NT2/D1 (cell line): ENCODE results near the gene NAA10.
A peak's percentile ranks its signal among the peaks of the same experiment; 100 is the strongest.

ENCODE experiments used
- DNase-seq: peaks from one replicate; pipeline ENCODE4 v3.0.0-alpha.2; 2011; ENCODE audit warnings: low read depth, low spot score
- H3K27me3 ChIP-seq: 2 replicates; pipeline ENCODE4 v1.6.0; 2011; ENCODE audit warnings: mild to moderate bottlenecking; ENCODE audit not compliant: insufficient read length, insufficient read depth
- H3K36me3 ChIP-seq: 2 replicates; pipeline ENCODE4 v1.6.1; 2011; ENCODE audit warnings: mild to moderate bottlenecking, low read length, mixed read lengths; ENCODE audit not compliant: insufficient read depth, insufficient read length
- H3K4me1 ChIP-seq: 2 replicates; pipeline ENCODE4 v1.5.1; 2011; ENCODE audit not compliant: insufficient read depth, insufficient read length
- H3K4me3 ChIP-seq: 2 replicates; pipeline ENCODE4 v1.5.1; 2011; ENCODE audit warnings: low read depth; ENCODE audit not compliant: insufficient read length
- H3K9ac ChIP-seq: 2 replicates; pipeline ENCODE4 v1.6.0; 2011; ENCODE audit warnings: low read depth; ENCODE audit not compliant: insufficient read length
- H3K9me3 ChIP-seq: 2 replicates; pipeline ENCODE4 v1.5.1; 2011; ENCODE audit warnings: mild to moderate bottlenecking, low read length; ENCODE audit not compliant: insufficient read depth
- SUZ12 ChIP-seq: IDR thresholded peaks from 2 replicates; pipeline ENCODE4 v1.6.1; 2011; ENCODE audit not compliant: insufficient read length, insufficient read depth; ENCODE audit errors: extremely low read depth
- YY1 ChIP-seq: IDR thresholded peaks from 2 replicates; pipeline ENCODE4 v1.6.1; 2011; ENCODE audit not compliant: insufficient read length, insufficient read depth
- ZNF274 ChIP-seq: IDR thresholded peaks from 2 replicates; pipeline ENCODE4 v1.6.1; 2011; ENCODE audit warnings: mild to moderate bottlenecking, low read depth, low read length

Gene NAA10

DNA sequence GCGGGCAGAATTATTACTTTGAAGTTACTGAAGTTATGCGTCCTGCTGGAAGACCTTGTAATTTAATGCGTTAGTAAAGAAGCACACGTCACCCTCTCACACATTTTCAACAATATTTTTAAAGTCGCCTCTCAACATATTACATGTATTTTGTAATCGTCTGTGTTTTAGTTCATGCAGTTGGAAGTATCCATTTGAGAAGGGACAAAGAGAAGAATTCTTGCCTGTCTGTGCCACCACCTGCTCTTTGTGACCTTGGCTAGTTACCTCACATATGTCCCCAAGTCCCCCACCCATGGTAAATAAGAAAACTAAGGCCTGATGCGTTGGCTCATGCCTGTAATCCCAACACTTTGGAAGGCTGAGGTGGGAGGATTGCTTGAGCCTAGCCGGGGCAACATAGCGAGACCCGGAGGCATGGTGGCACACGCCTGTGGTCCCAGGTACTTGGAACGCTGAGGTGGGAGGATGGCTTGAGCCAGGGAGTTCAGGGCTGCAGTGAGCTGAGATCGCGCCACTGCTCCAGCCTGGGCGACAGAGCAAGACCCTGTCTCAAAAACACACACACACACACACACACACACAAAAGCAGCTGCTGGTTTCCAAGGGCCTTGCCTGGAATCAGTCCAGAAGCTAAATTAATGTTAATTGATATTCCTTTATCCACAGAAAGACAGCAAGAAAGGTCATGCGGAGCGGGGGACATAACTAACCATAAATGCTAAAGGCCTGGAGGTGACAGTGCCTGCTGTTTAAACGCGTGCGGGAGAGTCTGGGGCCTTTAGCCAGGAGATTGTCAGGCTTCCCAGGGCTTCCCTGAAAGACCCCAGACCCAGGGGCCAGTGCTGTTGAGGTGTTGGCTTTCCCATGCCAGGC is 38.5 kb upstream of the NAA10 start:
- Histone ChIP-seq H3K27me3 (no peaks in the 10 kb centered on the region), H3K9me3 (no peaks in the 10 kb centered on the region), H3K4me3 (peak overlapping the region; percentile 45), H3K4me1 (peaks cover 2% of the 10 kb centered on the region), H3K9ac (peak overlapping the region; percentile 81), H3K36me3 (peaks cover 18% of the 10 kb centered on the region)
- no peak for TF ChIP-seq YY1
- no peak for TF ChIP-seq ZNF274
- no peak for TF ChIP-seq SUZ12
- no peak for DNase-seq

GRCh38 chrX:153972368-153973126 is 37.7 kb upstream of the NAA10 start, which contains the start of gene TMEM187:
Gene TMEM187, plus strand, starts transcription at chrX:153972754. Its CDS starts 9,309 bp downstream, at chrX:153982063.
- DNase-seq = peak; percentile 63
- H3K4me3 ChIP-seq = peak within 1 kb of the TSS; percentile 82
- no peaks in the 10 kb centered on the region for H3K27me3 ChIP-seq
- H3K9me3 ChIP-seq = no peaks in the 10 kb centered on the region
- H3K4me1 ChIP-seq = peaks cover 2% of the 10 kb centered on the region
- TF ChIP-seq SUZ12 = no peak
- TF ChIP-seq ZNF274 = no peak
- TF ChIP-seq YY1 = no peak
- peak within 1 kb of the TSS; percentile 95 for H3K9ac ChIP-seq
- H3K36me3 ChIP-seq = peaks cover 23% of the 10 kb centered on the region

DNA sequence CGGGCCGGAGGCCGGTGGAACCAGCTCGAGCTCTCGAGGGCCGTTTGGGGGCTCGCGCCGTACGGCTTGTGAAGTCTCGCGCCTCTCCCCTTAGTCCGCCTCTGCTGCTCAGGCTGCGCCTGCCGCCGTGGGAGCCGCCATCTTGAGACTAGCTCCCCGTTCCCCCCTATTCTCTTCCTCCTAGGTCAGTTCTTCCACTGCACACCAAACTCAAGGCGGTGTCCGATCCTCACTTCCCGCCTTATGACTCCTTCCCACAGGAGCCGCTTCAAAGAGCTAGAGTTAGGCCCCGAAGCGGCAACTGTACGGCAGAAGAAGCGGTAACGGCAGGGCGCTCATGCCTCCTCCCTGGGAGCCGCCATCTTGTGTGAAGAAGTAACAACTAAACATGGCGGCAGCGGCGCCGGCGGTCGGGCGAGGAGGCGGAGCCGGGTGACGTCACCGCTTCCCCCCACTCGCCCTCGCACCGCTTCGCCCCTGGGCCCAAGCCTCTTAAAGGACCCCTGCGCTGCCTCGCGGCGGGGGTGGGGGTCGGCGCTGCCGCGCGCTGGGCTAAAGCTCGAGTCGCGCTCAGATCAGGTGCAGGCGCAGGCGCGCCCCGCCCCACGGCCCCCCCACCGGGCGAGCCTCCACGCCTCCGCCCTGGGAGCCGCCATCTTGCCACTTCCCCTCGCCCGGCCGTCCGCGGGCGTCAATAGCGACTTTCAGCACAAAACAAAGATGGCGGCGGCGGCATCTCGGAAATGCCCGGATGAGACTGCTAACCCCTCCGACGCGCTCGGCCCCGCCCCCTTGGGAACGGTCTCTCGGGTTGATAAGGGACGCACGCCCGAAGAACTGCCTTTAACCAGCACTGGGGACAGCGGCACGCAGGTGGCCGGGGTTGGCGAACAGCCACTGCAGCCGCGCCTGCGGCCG is 36.9 kb upstream of the NAA10 start, which contains the start of gene HCFC1:
HCFC1 (minus strand) TSS at position 369 of the 918 bp plus-strand sequence. CDS start 978 bp downstream, outside the sequence.
- H3K4me1 ChIP-seq = peaks cover 4% of the 10 kb centered on the region
- peaks cover 29% of the 10 kb centered on the region for H3K36me3 ChIP-seq
- peak within 1 kb of the TSS; percentile 82 for H3K4me3 ChIP-seq
- H3K27me3 ChIP-seq = no peaks in the 10 kb centered on the region
- no peak for TF ChIP-seq SUZ12
- no peak for TF ChIP-seq ZNF274
- TF ChIP-seq YY1 = peak; percentile 80
- no peaks in the 10 kb centered on the region for H3K9me3 ChIP-seq
- DNase-seq = peak; percentile 70
- peak within 1 kb of the TSS; percentile 95 for H3K9ac ChIP-seq

DNA sequence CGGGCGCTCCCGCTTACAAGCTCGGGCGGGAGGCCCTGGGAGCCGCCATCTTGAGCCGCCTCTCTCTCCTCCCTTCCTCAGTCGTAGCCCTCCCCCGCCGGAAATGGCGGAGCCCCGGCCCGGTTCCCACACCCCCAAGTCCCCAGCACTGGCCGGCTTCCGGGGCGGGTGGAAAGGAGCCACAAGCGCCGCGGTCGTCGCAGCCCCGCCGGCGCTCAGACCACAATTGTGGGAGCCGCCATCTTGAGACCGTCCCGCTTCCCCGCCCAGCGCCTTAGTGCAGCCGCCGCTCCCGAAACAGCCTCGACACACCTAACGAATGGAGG is 36.2 kb upstream of the NAA10 start:
- no peak for TF ChIP-seq ZNF274
- TF ChIP-seq SUZ12 = no peak
- peak; percentile 6 for TF ChIP-seq YY1
- no peaks in the 10 kb centered on the region for H3K9me3 ChIP-seq
- H3K36me3 ChIP-seq = peaks cover 29% of the 10 kb centered on the region
- H3K4me1 ChIP-seq = peaks cover 5% of the 10 kb centered on the region
- peak overlapping the region; percentile 82 for H3K4me3 ChIP-seq
- no peaks in the 10 kb centered on the region for H3K27me3 ChIP-seq
- DNase-seq = peak; percentile 36
- peak overlapping the region; percentile 95 for H3K9ac ChIP-seq

DNA sequence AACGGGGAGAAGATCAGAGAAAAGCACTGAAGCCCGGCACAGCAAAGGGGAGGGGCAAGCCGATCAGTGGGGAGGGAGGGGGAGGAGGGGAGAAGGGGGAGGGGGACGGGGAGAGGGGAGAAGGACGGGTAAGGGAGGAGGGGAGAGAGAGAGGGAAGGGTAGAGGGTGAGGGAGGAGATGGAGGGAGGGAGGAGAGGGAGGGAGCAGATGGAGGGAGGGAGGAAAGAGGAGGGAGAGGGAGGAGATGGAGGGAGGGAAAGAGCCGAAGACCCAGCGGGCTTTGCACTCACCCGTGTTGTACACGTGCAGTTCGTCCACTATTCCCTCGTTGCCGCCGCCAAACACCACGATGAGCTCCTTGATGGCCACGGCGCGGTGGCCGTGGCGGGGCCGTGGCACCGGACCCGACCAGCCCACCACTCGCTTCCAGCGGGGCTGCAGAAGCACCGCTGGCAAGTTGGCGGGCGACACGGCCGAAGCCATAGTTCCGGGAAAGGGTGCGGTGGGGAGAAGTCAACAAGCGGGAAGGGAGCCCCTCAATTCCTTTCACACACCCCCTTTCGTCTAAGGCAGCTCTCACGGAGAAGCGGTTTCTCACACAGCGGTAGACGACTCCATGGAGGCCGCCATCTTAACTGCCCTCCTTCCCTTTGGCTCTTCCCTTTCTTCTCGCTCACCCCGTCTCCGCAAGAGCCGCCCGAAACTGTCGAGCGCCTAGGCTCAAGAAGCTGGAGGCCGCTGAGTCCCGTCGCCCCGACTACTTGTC is 35.7 kb upstream of the NAA10 start:
- H3K9me3 ChIP-seq = no peaks in the 10 kb centered on the region
- peak; percentile 32 for DNase-seq
- H3K36me3 ChIP-seq = peaks cover 29% of the 10 kb centered on the region
- H3K9ac ChIP-seq = peak overlapping the region; percentile 95
- TF ChIP-seq YY1 (peak; percentile 67), SUZ12 (no peak)
- no peaks in the 10 kb centered on the region for H3K27me3 ChIP-seq
- peak overlapping the region; percentile 82 for H3K4me3 ChIP-seq
- peaks cover 5% of the 10 kb centered on the region for H3K4me1 ChIP-seq

DNA sequence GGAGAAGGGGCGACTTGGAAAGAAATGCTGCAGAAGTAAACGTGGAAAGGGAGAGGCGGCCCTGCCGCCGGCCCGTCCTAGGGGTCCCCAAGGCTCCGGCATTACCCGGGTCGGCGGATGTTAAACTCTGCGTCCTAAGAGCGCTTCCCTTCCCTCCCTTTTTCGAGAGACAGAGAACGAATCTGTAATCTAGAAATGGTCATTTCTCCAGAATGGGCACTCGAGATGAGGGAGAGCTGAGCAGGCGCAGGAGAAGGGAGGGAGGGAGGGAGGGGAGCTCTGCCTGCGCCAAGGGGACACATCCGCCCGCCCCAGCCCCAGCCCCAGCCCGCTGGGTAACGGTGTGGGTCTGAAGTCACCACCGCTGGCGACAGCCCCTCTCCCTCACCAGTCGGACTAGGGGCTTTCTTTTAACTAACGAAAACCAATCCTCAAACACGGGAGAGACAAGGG is 35.1 kb upstream of the NAA10 start:
- no peak for DNase-seq
- Histone ChIP-seq H3K9me3 (no peaks in the 10 kb centered on the region), H3K36me3 (peaks cover 33% of the 10 kb centered on the region), H3K4me1 (peaks cover 5% of the 10 kb centered on the region), H3K27me3 (no peaks in the 10 kb centered on the region), H3K9ac (peak overlapping the region; percentile 70), H3K4me3 (peak overlapping the region; percentile 55)
- TF ChIP-seq SUZ12 (no peak), YY1 (no peak), ZNF274 (no peak)
